Heart right ventricle (tissue), 16 donors: Measurements from ENCODE around the gene RNF103. TPM values are rescaled to one million over a fixed set of nuclear protein-coding genes. Genes with fewer than 3 reads are reported as not detected.

Source experiments
- ATAC-seq, 8 donors: fragments of 200-7000 bp; cut with Tn5 transposase; one replicate each; pipeline ENCODE4 v1.9.1; 2020; ENCODE audit warnings: mild to moderate bottlenecking in 8 of 8, moderate library complexity in 8 of 8, moderate number of reproducible peaks in 1 of 8
- DNase-seq, 2 donors: peaks; one replicate each; pipeline ENCODE4 v3.0.0-alpha.2; 2020
- H3K27ac ChIP-seq, 10 donors: fragments of 200-600 bp; sonication (generic) in 2 of 10; one replicate each; pipeline versions ENCODE4 v1.5.0 to v1.8.0; 2020 to 2022; ENCODE audit warnings: mild to moderate bottlenecking in 3 of 10
- H3K27me3 ChIP-seq, 7 donors: fragments of 200-600 bp; one replicate each; pipeline ENCODE4 v1.8.0; 2021 to 2022; ENCODE audit warnings: mild to moderate bottlenecking in 2 of 7
- H3K36me3 ChIP-seq, 9 donors: fragments of 200-600 bp; sonication (generic) in 1 of 9; one replicate each; pipeline versions ENCODE4 v1.5.0 to v1.8.0; 2020 to 2022; ENCODE audit warnings: mild to moderate bottlenecking in 2 of 9
- H3K4me1 ChIP-seq, 9 donors: fragments of 200-600 bp; sonication (generic) in 1 of 9; one replicate each; pipeline versions ENCODE4 v1.5.0 to v1.8.0; 2020 to 2022; ENCODE audit warnings: mild to moderate bottlenecking in 4 of 9
- H3K4me3 ChIP-seq, 10 donors: fragments of 200-600 bp; sonication (generic) in 2 of 10; one replicate each; pipeline versions ENCODE4 v1.5.0 to v1.8.0; 2020 to 2022; ENCODE audit warnings: mild to moderate bottlenecking in 7 of 10, moderate library complexity in 2 of 10
- H3K9me3 ChIP-seq, 11 donors: fragments of 200-600 bp in 10 of 11; sonication (generic) in 2 of 11; one replicate each; pipeline versions ENCODE4 v1.5.0 to v1.8.0; 2013 to 2022; ENCODE audit warnings: mild to moderate bottlenecking in 2 of 11, control low read depth in 1 of 11, moderate library complexity in 1 of 11
- CTCF ChIP-seq, 9 donors: fragments of 200-600 bp; sonication (generic) in 2 of 9; IDR thresholded peaks; one replicate each; pipeline versions ENCODE4 v1.5.0 to v1.8.0; 2021 to 2022; ENCODE audit warnings: antibody characterized with exemption in 9 of 9, mild to moderate bottlenecking in 5 of 9, moderate library complexity in 1 of 9
- WGBS, 2 donors: extraction: QIAGEN DNeasy Blood & Tissue Kit; methylation state at CpG; one replicate each; pipeline ENCODE4 v1.1.7; 2013; ENCODE audit warnings: inconsistent platforms in 1 of 2; 5-methylcytosine and 5-hydroxymethylcytosine counted together
- intact Hi-C, 10 donors: fragments of 100-400 bp; cut with DNase I; formaldehyde crosslinking; loops; one replicate each; pipeline versions ENCODE4 v1.11.1 to v1.14.2; 2022
- polyA plus RNA-seq, 2 donors: library from polyadenylated mRNA; stranded (reverse); fragments of 200-250 nt; gene quantifications; one replicate each; pipeline ENCODE4 v1.2.3, GENCODE V29; 2013
- total RNA-seq, 10 donors: library from RNA; stranded (reverse); fragmentation: NEBNext Ultra II Directional in 3 of 10; extraction: Animal tissue kit (Norgen Biotek cat#: 25700) in 3 of 10; gene quantifications; one replicate each; pipeline versions ENCODE4 v1.2.1 to v1.2.4, GENCODE V29; 2021 to 2023
- donor health status: Arrhythmogenic right ventricular cardiomyopathy.
- donor health status: ischemic (EF 13 %, LVEDD 7.1; RV severe dilation, severe dysfunction).
- donor health status: healthy with polysubstance abuse.
- donor health status: DM: no; HTN: yes; CAD: no.
- donor health status: DM: no; HTN: no; CAD: no.
- donor health status: ischemic (EF 25% LVEDD 6.9; RV normal size, moderate dysfunction).
- donor health status: ischemic (EF 25% LVEDD 5.7; RV mildly dilated, moderate dysfunction).
- donor health status: healthy.
- donor health status: DM: yes; HTN: yes; CAD: no.
- donor health status: Ischemic cardiomyopathy.
- donor health status: ischemic (EF 35%, LVEDD 5.7; RV mildly dilated, moderate dysfunction).
- donor health status: nonischemic (EF 11% LVEDD 7.7; RV severe dilation, severe dysfunction).
- donor health status: DM: yes; HTN: yes; CAD: no.
- donor health status: PGD.
- donor health status: ischemic (EF 29% LVEDD 5.4; RV normal size, mild dysfunction).
- donor health status: nonischemic (EF 23%, LVEDD 6.1; RV moderate dilation, normal function).

RNF103 gene
- total and polyA plus RNA-seq, 12 donors = 31.8 to 83.0 (median 56.2) TPM

GRCh38 chr2:86616502-86616901, 7.2 kb downstream of the RNF103 start:
- no peak overlapping the region for H3K27ac ChIP-seq
- H3K27me3 ChIP-seq = no peaks in the 10 kb centered on the region
- WGBS, 2 donors = 64 to 75% methylated on average over 3 of the region's 3 CpGs
- no peak for DNase-seq
- no peaks in the 10 kb centered on the region for H3K9me3 ChIP-seq
- no peak for TF ChIP-seq CTCF (IDR thresholded peaks at IDR 0.05)
- peaks cover 0 to 84% (median 46%) of the 10 kb centered on the region in 9 donors for H3K4me1 ChIP-seq
- intact Hi-C loops = loop anchor here in 5 of 10 donors (10.0 kb wide), 3 partner anchors 52 to 142 kb away; partner anchors contain the start of gene CHMP3 (in 1 of the 5)
- no peak for ATAC-seq
- peaks cover 0 to 88% (median 30%) of the 10 kb centered on the region in 9 donors for H3K36me3 ChIP-seq
- H3K4me3 ChIP-seq = no peak overlapping the region

DNA sequence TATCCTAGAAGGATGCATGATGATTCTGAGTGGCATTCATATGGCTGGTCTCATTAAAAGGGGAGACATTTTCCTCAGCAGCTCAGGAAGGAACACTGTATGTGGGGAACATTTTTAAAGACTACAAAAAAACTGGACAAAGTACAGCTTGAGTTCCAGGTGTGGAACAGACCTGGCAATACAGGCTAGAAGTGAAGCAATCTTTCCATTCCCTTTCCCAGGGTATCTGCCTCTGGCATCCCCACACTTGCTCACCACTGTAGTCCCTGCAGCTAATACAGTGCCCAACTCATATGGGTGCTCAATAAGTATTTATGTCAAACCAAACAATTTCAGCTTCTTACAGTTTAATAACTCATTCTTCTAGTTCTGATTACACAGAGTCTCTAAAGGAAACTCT, 8.1 kb downstream of the RNF103 start:
- peaks cover 0 to 80% (median 39%) of the 10 kb centered on the region in 9 donors for H3K4me1 ChIP-seq
- no peak for TF ChIP-seq CTCF (IDR thresholded peaks at IDR 0.05)
- DNase-seq = no peak
- no peaks in the 10 kb centered on the region for H3K9me3 ChIP-seq
- H3K27me3 ChIP-seq = no peaks in the 10 kb centered on the region
- H3K27ac ChIP-seq = no peak overlapping the region
- intact Hi-C loops = loop anchor here in 5 of 10 donors (10.0 kb wide), 3 partner anchors 51 to 141 kb away; partner anchors contain the start of gene CHMP3 (in 1 of the 5)
- peaks cover 0 to 97% (median 30%) of the 10 kb centered on the region in 9 donors for H3K36me3 ChIP-seq
- peak in 1 of 8 donors; percentile 53 for ATAC-seq
- H3K4me3 ChIP-seq = no peak overlapping the region

DNA sequence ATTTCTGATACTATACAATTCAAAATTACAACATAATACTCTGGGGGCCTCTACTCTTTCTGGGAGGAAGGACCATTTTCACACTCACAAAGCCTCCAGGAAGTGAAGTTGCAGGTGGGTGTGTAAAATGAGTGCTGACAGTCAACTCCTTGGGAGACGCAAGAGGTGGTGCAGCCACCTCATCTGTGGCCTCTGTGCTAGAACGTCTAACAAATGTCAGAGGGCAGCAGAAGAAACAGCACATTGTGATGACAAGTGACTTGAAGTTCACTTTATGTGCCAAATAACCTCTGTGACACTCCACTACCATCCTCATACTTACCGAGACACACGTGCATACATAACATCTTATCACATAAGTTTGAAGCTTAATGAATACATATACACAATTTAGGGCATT, 10.2 kb downstream of the RNF103 start:
- Histone ChIP-seq H3K27ac (peak overlapping the region in 1 of 10 donors; percentile 6), H3K4me3 (no peak overlapping the region), H3K27me3 (no peaks in the 10 kb centered on the region), H3K4me1 (peaks cover 0 to 65% (median 25%) of the 10 kb centered on the region in 9 donors), H3K36me3 (peaks cover 0 to 100% (median 33%) of the 10 kb centered on the region in 9 donors), H3K9me3 (no peaks in the 10 kb centered on the region)
- DNase-seq (no peak), ATAC-seq (peak in 2 of 8 donors; percentile 53 to 63)
- intact Hi-C loops = loop anchor here in 5 of 10 donors (10.0 kb wide), 3 partner anchors 49 to 139 kb away; partner anchors contain the start of gene CHMP3 (in 1 of the 5)
- no peak for TF ChIP-seq CTCF (IDR thresholded peaks at IDR 0.05)
- WGBS, 2 donors = 51 to 58% methylated on average over 4 of the region's 4 CpGs

DNA sequence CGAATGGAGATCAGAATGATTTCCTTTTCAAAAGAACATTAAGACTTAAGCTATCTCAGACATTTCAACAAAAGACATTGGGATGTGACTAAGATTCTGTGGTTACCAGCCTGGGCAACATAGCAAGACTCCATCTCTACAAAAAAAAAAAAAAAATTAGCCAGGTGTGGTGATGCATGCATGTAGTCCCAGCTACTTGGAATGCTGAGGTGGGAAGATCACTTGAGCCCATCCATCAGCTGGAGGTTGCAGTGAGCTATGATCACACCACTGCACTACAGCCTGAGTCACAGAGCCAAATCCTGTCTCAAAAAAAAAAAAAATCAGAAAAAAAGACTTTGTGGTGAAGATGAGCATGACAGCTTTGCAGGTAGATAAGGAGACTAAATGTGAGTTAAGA, 12.8 kb downstream of the RNF103 start:
- DNase-seq (no peak), ATAC-seq (no peak)
- Histone ChIP-seq H3K27ac (no peak overlapping the region), H3K4me3 (no peak overlapping the region), H3K9me3 (no peaks in the 10 kb centered on the region), H3K36me3 (peaks cover 0 to 100% (median 23%) of the 10 kb centered on the region in 9 donors), H3K27me3 (no peaks in the 10 kb centered on the region), H3K4me1 (peaks cover 0 to 39% (median 6%) of the 10 kb centered on the region in 9 donors)
- intact Hi-C loops = loop anchor here in 5 of 10 donors (10.0 kb wide), 3 partner anchors 46 to 136 kb away; partner anchors contain the start of gene CHMP3 (in 1 of the 5)
- TF ChIP-seq CTCF (IDR thresholded peaks at IDR 0.05) = no peak
- 95 to 97% methylated on average over 1 of the region's 1 CpG for WGBS, 2 donors
